ENCODE results near the gene MEGF11. TPM values are rescaled to one million over a fixed set of nuclear protein-coding genes. Genes with fewer than 3 reads are reported as not detected.

The MEGF11 gene
- total RNA-seq, 1 experiment from 2014 or later = 1.2 TPM

DNA sequence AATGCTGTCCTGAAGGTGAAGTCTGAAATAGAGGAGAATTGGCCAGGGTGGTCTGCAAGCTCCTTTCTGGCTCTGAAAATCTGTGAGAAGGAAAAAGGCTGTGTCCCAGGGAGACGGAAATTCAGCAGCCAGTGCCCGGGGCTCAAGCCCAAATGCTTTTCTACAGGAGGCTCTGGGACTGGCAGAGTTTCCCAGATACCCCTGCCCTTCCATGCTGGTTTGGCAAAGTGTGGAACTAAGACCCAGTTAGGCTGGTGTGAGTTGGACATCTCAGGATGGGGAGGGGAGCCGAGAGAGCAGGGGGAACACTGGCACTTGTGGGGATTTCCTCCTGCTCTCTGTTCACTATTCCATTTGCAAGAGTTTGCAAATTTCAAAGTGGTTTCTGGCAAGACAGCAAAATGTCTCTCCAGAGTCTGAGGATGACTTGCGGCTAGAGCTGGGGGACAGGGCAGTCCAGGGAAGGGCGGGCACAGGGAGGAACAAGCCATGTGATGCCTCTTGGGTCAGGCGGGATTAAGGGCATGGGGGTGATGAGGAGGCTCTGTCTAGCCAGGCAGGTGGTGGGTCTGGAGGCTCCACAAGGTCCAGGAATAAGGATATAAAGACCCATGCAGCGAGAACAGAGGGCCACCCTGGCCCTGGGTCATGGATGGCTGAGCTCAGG lies 231.9 kb downstream of the MEGF11 start:
- Histone ChIP-seq H3K23ac (ENCODE audit: insufficient read length, low read depth, low read length) (no peak overlapping the region), H2BK120ac (ENCODE audit: low read depth, low read length, poor library complexity, severe bottlenecking) (no peak overlapping the region), H3K4me1 (ENCODE audit: insufficient read depth, low read length) (peaks cover 3% of the 10 kb centered on the region; the same call in 1 of the 2 replicates), H3K14ac (ENCODE audit: insufficient read depth, low read length) (no peak overlapping the region), H3K79me1 (ENCODE audit: insufficient read depth, low read depth, low read length, poor library complexity, severe bottlenecking) (no peaks in the 10 kb centered on the region), H4K91ac (ENCODE audit: insufficient read length, low read depth, low read length) (no peak overlapping the region), H3K4ac (ENCODE audit: low read depth, low read length) (no peak overlapping the region), H4K5ac (ENCODE audit: insufficient read length, low read depth, low read length) (no peak overlapping the region), H3K79me2 (ENCODE audit: insufficient read depth, low read length) (no peaks in the 10 kb centered on the region), H3T11ph (ENCODE audit: low read length) (no peak overlapping the region), H2BK12ac (ENCODE audit: insufficient read length, low read depth, low read length) (no peak overlapping the region), H2BK20ac (ENCODE audit: low read depth, low read length, poor library complexity, severe bottlenecking) (no peak overlapping the region), H3K27ac (ENCODE audit: insufficient read length, low read depth, low read length) (no peak overlapping the region), H3K23me2 (ENCODE audit: insufficient read length, low read depth, low read length, poor library complexity, severe bottlenecking) (no peaks in the 10 kb centered on the region), H2BK15ac (ENCODE audit: low read depth, low read length) (no peak overlapping the region), H2BK5ac (ENCODE audit: insufficient read length, low read length) (no peak overlapping the region), H4K8ac (replicated peaks; ENCODE audit: insufficient read length, low read depth, low read length) (no peak overlapping the region), H3K9me3 (ENCODE audit: control insufficient read depth, low read depth, low read length) (no peaks in the 10 kb centered on the region), H3K4me2 (ENCODE audit: insufficient read depth, insufficient read length, low read length) (no peak overlapping the region), H3K9ac (ENCODE audit: extremely low read depth, insufficient read length, low read length) (no peak overlapping the region), H3K56ac (ENCODE audit: insufficient read length, low read depth, low read length) (no peak overlapping the region), H2AFZ (ENCODE audit: low read length) (no peak overlapping the region), H3K27me3 (ENCODE audit: insufficient read depth, low read length) (no peaks in the 10 kb centered on the region), H3K18ac (ENCODE audit: insufficient read length, low read depth, low read length) (no peak overlapping the region), H2AK5ac (ENCODE audit: insufficient read length, low read length) (no peak overlapping the region), H4K20me1 (ENCODE audit: control insufficient read depth, insufficient read depth, insufficient read length) (no peaks in the 10 kb centered on the region)
- Mint-ChIP-seq H3K27me3 (ENCODE audit: low read depth) (peaks cover 7% of the 10 kb centered on the region; the same call in 1 of the 2 replicates), H3K4me3 (no peak overlapping the region), H3K4me1 (peaks cover 58 to 71% of the 10 kb centered on the region in 2 experiments), H3K27ac (no peak overlapping the region), H3K9me3 (no peaks in the 10 kb centered on the region; a peak in 1 of 5 replicates), H3K36me3 (ENCODE audit: insufficient read depth in 1 of 3, low read depth in 3 of 3) (no peaks in the 10 kb centered on the region)
- DNase-seq = no peak
- no peak for TF ChIP-seq CTCF (conservative IDR thresholded peaks at IDR 0.05)
- WGBS (ENCODE audit: extremely low coverage, insufficient read length, low lambda C conversion rate) = no CpG with 5 or more reads among the region's 7 CpGs
